Caco-2 (cell line): ENCODE results near the gene ALDH3A2. TPM values are rescaled to one million over a fixed set of nuclear protein-coding genes. Genes with fewer than 3 reads are reported as not detected.
A peak's percentile ranks its signal among the peaks of the same experiment; 100 is the strongest.

Experiments used
- BruUV-seq: library from RNA; stranded (reverse); fragments of 400-500 nt; replicated peaks from 2 replicates; lab custom pipeline; 2021; lab: Mats Ljungman, UMichigan
- CTCF ChIA-PET: fragments of 300-600 bp; sonication (Branson Sonifier 250); formaldehyde crosslinking; loops from one replicate; lab custom pipeline; 2022; ENCODE audit warnings: antibody characterized with exemption; lab: Charles Lee
- POLR2A ChIA-PET: fragments of 300-600 bp; sonication (Branson Sonifier 250); formaldehyde crosslinking; loops from one replicate; lab custom pipeline; 2022; ENCODE audit warnings: antibody characterized with exemption; lab: Charles Lee
- DNase-seq, 2 experiments: peaks; one replicate each; pipeline versions ENCODE4 v3.0.0 to v3.0.0-alpha.2; 2020 to 2022
- H3K27me3 ChIP-seq: replicated peaks from 2 replicates; pipeline ENCODE4 v1.6.0; 2011; ENCODE audit warnings: low read length; ENCODE audit not compliant: control insufficient read depth, insufficient read depth
- H3K36me3 ChIP-seq: 2 replicates; pipeline ENCODE4 v1.5.1; 2011; ENCODE audit warnings: low read length; ENCODE audit not compliant: control insufficient read depth, insufficient read depth
- H3K4me1 ChIP-seq: fragments of 250-450 bp; sonication (Bioruptor Pico); 2 replicates; pipeline ENCODE4 v1.5.1; 2020; ENCODE audit warnings: mild to moderate bottlenecking
- H3K4me3 ChIP-seq: 2 replicates; pipeline ENCODE4 v1.5.1; 2011; ENCODE audit warnings: low read depth, mild to moderate bottlenecking, control low read depth, low read length
- H3K9me3 ChIP-seq: fragments of 250-450 bp; sonication (Bioruptor Pico); 2 replicates; pipeline ENCODE4 v1.5.1; 2020; ENCODE audit warnings: mild to moderate bottlenecking, moderate library complexity
- H3K27ac Mint-ChIP-seq: one replicate; pipeline ENCODE4 v1.8.0; 2022; ENCODE audit warnings: mixed read lengths; ENCODE audit not compliant: unreplicated experiment
- H3K27me3 Mint-ChIP-seq: one replicate; pipeline ENCODE4 v1.8.0; 2022; ENCODE audit warnings: mixed read lengths; ENCODE audit not compliant: insufficient read depth, unreplicated experiment
- H3K36me3 Mint-ChIP-seq: one replicate; pipeline ENCODE4 v1.8.0; 2022; ENCODE audit warnings: mild to moderate bottlenecking, mixed read lengths; ENCODE audit not compliant: insufficient read depth, unreplicated experiment
- H3K4me1 Mint-ChIP-seq: one replicate; pipeline ENCODE4 v1.8.0; 2022; ENCODE audit warnings: low read depth, mixed read lengths; ENCODE audit not compliant: unreplicated experiment
- H3K4me3 Mint-ChIP-seq: one replicate; pipeline ENCODE4 v1.8.0; 2022; ENCODE audit warnings: mild to moderate bottlenecking, moderate library complexity, mixed read lengths; ENCODE audit not compliant: unreplicated experiment
- H3K9me3 Mint-ChIP-seq: one replicate; pipeline ENCODE4 v1.8.0; 2022; ENCODE audit warnings: mixed read lengths; ENCODE audit not compliant: unreplicated experiment
- intact Hi-C: fragments of 100-400 bp; cut with micrococcal nuclease; formaldehyde crosslinking; loops from one replicate; pipeline ENCODE4 v1.10.0; 2022; ENCODE audit not compliant: unreplicated experiment
- total RNA-seq: library from RNA; stranded (reverse); gene quantifications from 2 replicates; pipeline ENCODE4 v1.2.3, GENCODE V29; 2022
- TF ChIP-seq, protein P1 (sequence below), 2 experiments: fragments of 200-600 bp in 1 of 2; IDR thresholded peaks; 1 replicate in 1 of 2; 2 replicates in 1 of 2; pipeline versions ENCODE4 v1.5.1 to v1.8.0; 2011 to 2022; ENCODE audit warnings: antibody characterized with exemption in 1 of 2, control low read depth in 1 of 2, inconsistent platforms in 1 of 2, low read depth in 1 of 2, low read length in 1 of 2, mild to moderate bottlenecking in 1 of 2, moderate library complexity in 1 of 2; ENCODE audit not compliant: insufficient read depth in 1 of 2, severe bottlenecking in 1 of 2, unreplicated experiment in 1 of 2

ALDH3A2 gene
- total RNA-seq, 1 experiment from 2014 or later: 84.0 TPM

DNA sequence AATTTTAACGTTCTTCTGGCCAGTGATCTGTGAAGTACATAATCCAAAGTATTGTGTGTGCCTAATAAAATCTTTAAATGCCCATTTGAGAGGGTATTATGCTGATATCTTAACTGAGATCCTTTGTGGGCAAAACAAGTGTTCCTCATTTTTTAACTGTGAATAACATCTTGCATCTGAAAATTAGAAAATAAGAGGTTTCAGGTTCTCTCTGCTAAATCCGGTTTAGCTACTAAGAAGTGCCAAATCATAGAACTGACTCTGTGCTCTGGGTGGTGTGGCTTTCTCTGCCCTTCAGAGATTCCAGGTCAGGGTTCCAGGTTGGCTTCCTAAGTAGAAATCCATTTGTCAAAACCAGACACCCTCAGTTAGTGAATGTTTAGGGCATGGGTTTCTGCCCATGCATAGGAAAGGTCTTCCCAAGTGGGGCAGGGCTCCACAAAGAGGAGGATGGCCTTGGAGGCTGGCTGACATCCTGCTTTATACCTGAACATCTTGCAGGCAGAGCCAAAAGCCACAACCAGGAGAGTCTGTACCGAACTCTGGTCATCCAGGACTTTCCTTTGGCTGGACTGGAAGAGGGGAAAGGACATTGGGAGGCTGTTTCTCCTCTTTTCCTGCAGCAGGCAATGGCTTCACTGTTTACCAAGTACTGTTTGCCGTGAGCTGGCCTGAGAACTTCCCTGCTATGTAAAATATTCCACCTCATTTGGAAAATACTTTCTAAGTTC is 8.5 kb downstream of the ALDH3A2 start:
- Mint-ChIP-seq H3K27ac (no peak overlapping the region), H3K9me3 (no peaks in the 10 kb centered on the region), H3K36me3 (peaks cover 54% of the 10 kb centered on the region), H3K4me3 (no peak overlapping the region), H3K27me3 (no peaks in the 10 kb centered on the region), H3K4me1 (peaks cover 38% of the 10 kb centered on the region)
- H3K36me3 ChIP-seq: no peaks in the 10 kb centered on the region; the same call in 1 of the 2 replicates
- no peak for DNase-seq
- no TSS peak for BruUV-seq
- ChIA-PET POLR2A (interaction anchor here (0.7 kb wide), 1 partner anchor 15 kb away, joined by 3 read pairs; no protein-coding TSS in a partner anchor), CTCF (interaction anchor here (1.1 kb wide), 1 partner anchor 8 kb away, joined by 5 read pairs; the partner anchor contains the start of gene ALDH3A2)
- no peak overlapping the region for H3K4me3 ChIP-seq
- intact Hi-C loops: no loop called here
- H3K9me3 ChIP-seq: no peaks in the 10 kb centered on the region; the same call in 1 of the 2 replicates
- H3K4me1 ChIP-seq: peaks cover 14% of the 10 kb centered on the region
- TF ChIP-seq, protein P1, sequence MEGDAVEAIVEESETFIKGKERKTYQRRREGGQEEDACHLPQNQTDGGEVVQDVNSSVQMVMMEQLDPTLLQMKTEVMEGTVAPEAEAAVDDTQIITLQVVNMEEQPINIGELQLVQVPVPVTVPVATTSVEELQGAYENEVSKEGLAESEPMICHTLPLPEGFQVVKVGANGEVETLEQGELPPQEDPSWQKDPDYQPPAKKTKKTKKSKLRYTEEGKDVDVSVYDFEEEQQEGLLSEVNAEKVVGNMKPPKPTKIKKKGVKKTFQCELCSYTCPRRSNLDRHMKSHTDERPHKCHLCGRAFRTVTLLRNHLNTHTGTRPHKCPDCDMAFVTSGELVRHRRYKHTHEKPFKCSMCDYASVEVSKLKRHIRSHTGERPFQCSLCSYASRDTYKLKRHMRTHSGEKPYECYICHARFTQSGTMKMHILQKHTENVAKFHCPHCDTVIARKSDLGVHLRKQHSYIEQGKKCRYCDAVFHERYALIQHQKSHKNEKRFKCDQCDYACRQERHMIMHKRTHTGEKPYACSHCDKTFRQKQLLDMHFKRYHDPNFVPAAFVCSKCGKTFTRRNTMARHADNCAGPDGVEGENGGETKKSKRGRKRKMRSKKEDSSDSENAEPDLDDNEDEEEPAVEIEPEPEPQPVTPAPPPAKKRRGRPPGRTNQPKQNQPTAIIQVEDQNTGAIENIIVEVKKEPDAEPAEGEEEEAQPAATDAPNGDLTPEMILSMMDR (IDR thresholded peaks at IDR 0.05; ENCODE audit: insufficient read depth in 1 of 2, low read depth in 1 of 2, low read length in 1 of 2, severe bottlenecking in 1 of 2, unreplicated experiment in 1 of 2): no peak
- H3K27me3 ChIP-seq: no peaks in the 10 kb centered on the region

DNA sequence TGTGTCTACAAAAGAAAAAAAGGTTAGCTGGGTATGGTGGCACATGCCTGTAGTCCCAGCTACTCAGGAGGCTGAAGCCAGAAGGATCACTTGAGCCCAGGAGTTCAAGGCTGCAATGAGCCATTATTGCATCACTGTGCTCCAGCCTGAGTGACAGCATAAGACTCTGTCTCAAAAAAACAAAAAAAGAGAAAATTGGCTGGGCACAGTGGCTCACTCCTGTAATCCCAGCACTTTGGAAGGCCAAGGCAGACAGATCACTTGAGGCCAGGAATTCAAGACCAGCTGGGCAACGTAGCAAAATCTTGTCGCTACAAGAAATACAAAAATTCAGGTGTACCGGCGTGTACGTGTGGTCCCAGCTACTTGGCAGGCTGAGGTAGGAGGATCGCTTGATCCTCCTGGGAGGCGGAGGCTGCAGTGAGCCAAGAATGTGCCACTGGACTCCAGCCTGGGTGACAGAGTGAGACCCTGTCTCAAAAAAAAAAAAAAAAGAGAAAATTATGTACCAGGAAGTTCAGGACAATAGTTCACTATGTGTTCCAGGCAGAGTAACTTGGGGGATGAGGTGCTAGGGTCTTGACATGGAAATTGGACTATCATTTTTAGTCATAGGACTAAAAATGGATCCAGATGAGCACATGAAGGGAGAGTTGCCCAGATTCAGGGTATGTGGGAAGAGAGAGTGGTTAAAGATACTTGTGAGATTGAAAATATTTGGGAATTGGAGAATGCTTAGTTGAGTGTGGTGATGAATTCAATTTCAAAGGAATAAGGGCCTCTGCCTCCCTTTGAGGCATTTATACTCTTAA is 11.0 kb downstream of the ALDH3A2 start:
- intact Hi-C loops: loop anchor here (1.0 kb wide), 1 partner anchor 10 kb away; no protein-coding TSS in a partner anchor
- Mint-ChIP-seq H3K4me1 (peaks cover 34% of the 10 kb centered on the region), H3K4me3 (no peak overlapping the region), H3K9me3 (no peaks in the 10 kb centered on the region), H3K36me3 (peaks cover 52% of the 10 kb centered on the region), H3K27me3 (no peaks in the 10 kb centered on the region), H3K27ac (peak overlapping the region; percentile 6)
- no TSS peak for BruUV-seq
- Histone ChIP-seq H3K4me1 (peaks cover 14% of the 10 kb centered on the region), H3K4me3 (no peak overlapping the region), H3K9me3 (no peaks in the 10 kb centered on the region), H3K36me3 (no peaks in the 10 kb centered on the region; the same call in 1 of the 2 replicates), H3K27me3 (no peaks in the 10 kb centered on the region)
- ChIA-PET POLR2A (interaction anchor here (1.8 to 2.4 kb wide), 2 partner anchors 11 to 12 kb away, joined by 5 to 15 read pairs; partner anchors contain the start of gene ALDH3A2), CTCF (interaction anchor here (0.6 to 2.6 kb wide), 5 partner anchors 11 to 1103 kb away, joined by 3 to 8 read pairs (median 3); partner anchors contain the start of gene ALDH3A2)
- no peak for DNase-seq
- TF ChIP-seq, protein P1 (IDR thresholded peaks at IDR 0.05; ENCODE audit: insufficient read depth in 1 of 2, low read depth in 1 of 2, low read length in 1 of 2, severe bottlenecking in 1 of 2, unreplicated experiment in 1 of 2): no peak
